HG03139 (cell line): ENCODE data around the gene DIP2C.
"Not testable (repeated sequence)": the region's sequence is repeated elsewhere in the genome, so short reads cannot be mapped to it uniquely, and the experiment has no call there.

Experiments
- ATAC-seq: cut with Tn5 transposase; IDR thresholded peaks from one replicate; pipeline ENCODE4 v1.9.1; 2021; ENCODE audit not compliant: unreplicated experiment

The DIP2C gene

GRCh38 chr10:522350-522749, 167.1 kb downstream of the DIP2C start:
- no peak for ATAC-seq

- ATAC-seq = no peak
These were observed 167.9 kb downstream of the DIP2C start for GRCh38 chr10:521261-522250.

- ATAC-seq = no peak
These were observed 169.1 kb downstream of the DIP2C start for GRCh38 chr10:520402-520787.

- ATAC-seq = no peak
These were observed 169.6 kb downstream of the DIP2C start for GRCh38 chr10:519716-520401.

- no peak for ATAC-seq
These were observed 170.3 kb downstream of the DIP2C start for GRCh38 chr10:519055-519715.

GRCh38 chr10:517872-518475, 171.5 kb downstream of the DIP2C start:
- ATAC-seq = no peak

- ATAC-seq = no peak
These were observed 172.1 kb downstream of the DIP2C start for GRCh38 chr10:517241-517830.

- no peak for ATAC-seq
These were observed 172.7 kb downstream of the DIP2C start for GRCh38 chr10:516764-517163.

GRCh38 chr10:515674-516073, 173.8 kb downstream of the DIP2C start:
- no peak for ATAC-seq

GRCh38 chr10:514137-514671, 175.3 kb downstream of the DIP2C start:
- no peak for ATAC-seq

- no peak for ATAC-seq
These were observed 176.1 kb downstream of the DIP2C start for GRCh38 chr10:513393-513792.

- not testable (repeated sequence) for ATAC-seq
These were observed 176.8 kb downstream of the DIP2C start for GRCh38 chr10:512661-513060.

GRCh38 chr10:511849-512191, 177.6 kb downstream of the DIP2C start:
- ATAC-seq = no peak

- ATAC-seq = no peak
These were observed 178.2 kb downstream of the DIP2C start for GRCh38 chr10:511101-511848.

GRCh38 chr10:510415-510881, 179.0 kb downstream of the DIP2C start:
- no peak for ATAC-seq

GRCh38 chr10:509361-510102, 179.9 kb downstream of the DIP2C start:
- no peak for ATAC-seq

- ATAC-seq = no peak
These were observed 180.7 kb downstream of the DIP2C start for GRCh38 chr10:508726-509125.

GRCh38 chr10:507908-508444, 181.5 kb downstream of the DIP2C start:
- ATAC-seq = no peak

GRCh38 chr10:507355-507699, 182.1 kb downstream of the DIP2C start:
- ATAC-seq = no peak
